ENCODE measurements around the gene CADPS.

- no peak for TF ChIP-seq CTCF (conservative IDR thresholded peaks at IDR 0.05)
- no peak for TF ChIP-seq EZH2 (IDR thresholded peaks at IDR 0.05; ENCODE audit: low read depth)
Measured at GRCh38 chr3:62532796-62533195, 342.4 kb downstream of the CADPS start.

All from PC-9 (cell line).